ENCODE results near the gene GABRG3. TPM values are rescaled to one million over a fixed set of nuclear protein-coding genes. Genes with fewer than 3 reads are reported as not detected.

Gene GABRG3
- total and polyA plus RNA-seq, 12 donors, result 0.08 to 1.1 (median 0.44) TPM; not detected in 5

GRCh38 chr15:27119695-27120266 lies 148.8 kb downstream of the GABRG3 start:
- DNase-seq, result no peak
- no peaks in the 10 kb centered on the region for H3K36me3 ChIP-seq (replicated peaks in 1 of 2)
- H3K4me3 ChIP-seq, result no peak overlapping the region
- no peaks in the 10 kb centered on the region for H3K27me3 ChIP-seq
- TF ChIP-seq CTCF (IDR thresholded peaks at IDR 0.05), result no peak
- TF ChIP-seq POLR2A (IDR thresholded peaks at IDR 0.05), result no peak
- 63 to 73% (median 67%) methylated on average over 5 of the region's 5 CpGs for WGBS, 4 donors
- no peaks in the 10 kb centered on the region for H3K4me1 ChIP-seq (replicated peaks in 1 of 2)
- H3K27ac ChIP-seq, result no peak overlapping the region
- H3K9me3 ChIP-seq (replicated peaks in 1 of 3), result no peaks in the 10 kb centered on the region
- intact Hi-C loops (cut with DNase I), result loop anchor here in 1 of 2 donors (10.0 kb wide), 1 partner anchor 275 kb away; no protein-coding TSS in a partner anchor

GRCh38 chr15:27121672-27122071 lies 150.7 kb downstream of the GABRG3 start:
- H3K4me1 ChIP-seq (replicated peaks in 1 of 2), result no peaks in the 10 kb centered on the region
- no peak overlapping the region for H3K4me3 ChIP-seq
- no peaks in the 10 kb centered on the region for H3K36me3 ChIP-seq (replicated peaks in 1 of 2)
- H3K9me3 ChIP-seq (replicated peaks in 1 of 3), result no peaks in the 10 kb centered on the region
- DNase-seq, result no peak
- intact Hi-C loops (cut with DNase I), result loop anchor here in 1 of 2 donors (10.0 kb wide), 1 partner anchor 273 kb away; no protein-coding TSS in a partner anchor
- no peak for TF ChIP-seq POLR2A (IDR thresholded peaks at IDR 0.05)
- TF ChIP-seq CTCF (IDR thresholded peaks at IDR 0.05), result no peak
- no peaks in the 10 kb centered on the region for H3K27me3 ChIP-seq
- no peak overlapping the region for H3K27ac ChIP-seq
- WGBS, 4 donors, result 79 to 93% (median 81%) methylated on average over 2 of the region's 2 CpGs

- Histone ChIP-seq H3K9me3 (replicated peaks in 1 of 3) (no peaks in the 10 kb centered on the region), H3K27ac (no peak overlapping the region), H3K4me3 (no peak overlapping the region), H3K4me1 (replicated peaks in 1 of 2) (no peaks in the 10 kb centered on the region), H3K27me3 (no peaks in the 10 kb centered on the region), H3K36me3 (replicated peaks in 1 of 2) (no peaks in the 10 kb centered on the region)
- intact Hi-C loops (cut with DNase I), result loop anchor here in 1 of 2 donors (10.0 kb wide), 1 partner anchor 272 kb away; no protein-coding TSS in a partner anchor
- 90 to 95% (median 91%) methylated on average over 5 to 6 of the region's 6 CpGs for WGBS, 4 donors
- TF ChIP-seq POLR2A (IDR thresholded peaks at IDR 0.05) (no peak), CTCF (IDR thresholded peaks at IDR 0.05) (no peak)
- DNase-seq, result no peak
Observed at GRCh38 chr15:27123291-27123690, 152.3 kb downstream of the GABRG3 start.

GRCh38 chr15:27123808-27124207 lies 152.8 kb downstream of the GABRG3 start:
- DNase-seq, result no peak
- TF ChIP-seq CTCF (IDR thresholded peaks at IDR 0.05), result no peak
- TF ChIP-seq POLR2A (IDR thresholded peaks at IDR 0.05), result no peak
- Histone ChIP-seq H3K27me3 (no peaks in the 10 kb centered on the region), H3K27ac (no peak overlapping the region), H3K4me3 (no peak overlapping the region), H3K36me3 (replicated peaks in 1 of 2) (no peaks in the 10 kb centered on the region), H3K4me1 (replicated peaks in 1 of 2) (no peaks in the 10 kb centered on the region), H3K9me3 (replicated peaks in 1 of 3) (no peaks in the 10 kb centered on the region)
- 84 to 91% (median 90%) methylated on average over 7 of the region's 7 CpGs for WGBS, 4 donors
- intact Hi-C loops (cut with DNase I), result loop anchor here in 1 of 2 donors (10.0 kb wide), 1 partner anchor 271 kb away; no protein-coding TSS in a partner anchor

Data from adrenal gland (tissue), 12 donors.